ENCODE results near the gene ERBIN.
"Not testable (repeated sequence)": the region's sequence is repeated elsewhere in the genome, so short reads cannot be mapped to it uniquely, and the experiment has no call there.

The ERBIN gene

DNA sequence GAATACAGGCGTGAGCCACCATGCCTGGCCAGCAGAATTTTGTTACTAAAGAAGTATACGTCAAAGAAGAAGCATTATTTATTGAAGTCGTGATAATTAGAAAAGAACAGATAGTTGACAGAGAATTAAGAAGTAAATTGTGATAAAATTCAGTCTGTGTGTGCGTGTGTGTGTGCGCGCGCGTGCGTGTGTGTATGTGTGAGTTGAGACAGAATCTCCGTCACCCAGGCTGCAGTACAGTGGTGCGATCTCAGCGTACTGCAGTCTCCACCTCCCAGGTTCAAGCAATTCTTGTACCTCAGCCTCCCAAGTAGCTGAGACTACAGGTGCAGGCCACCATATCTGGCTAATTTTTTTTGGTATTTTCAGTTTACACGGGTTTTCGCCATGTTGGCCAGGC, 77.8 kb downstream of the ERBIN start:
- DNase-seq (ENCODE audit: low spot score): no peak

- DNase-seq (ENCODE audit: low spot score): no peak
Measured at GRCh38 chr5:66009277-66009676, 82.9 kb downstream of the ERBIN start.

DNA sequence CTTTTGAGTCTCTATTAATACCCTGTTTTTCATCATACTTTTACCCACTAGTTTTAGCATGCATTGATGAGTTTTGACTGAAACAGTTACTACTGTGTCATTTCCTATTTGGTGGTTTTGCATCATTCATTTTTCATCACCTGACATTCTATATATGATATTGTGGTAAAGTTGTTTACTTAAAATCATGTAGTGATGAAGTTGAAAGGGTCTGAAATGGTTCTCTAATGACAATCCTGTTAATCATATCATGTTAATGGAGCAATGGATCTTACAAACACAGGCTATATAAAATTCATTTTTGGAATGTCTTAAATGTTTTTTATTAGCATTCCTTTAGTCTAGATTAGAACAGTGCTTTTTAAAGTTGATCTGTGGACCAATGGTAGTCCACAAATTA, 84.1 kb downstream of the ERBIN start:
- no peak for DNase-seq (ENCODE audit: low spot score)

DNA sequence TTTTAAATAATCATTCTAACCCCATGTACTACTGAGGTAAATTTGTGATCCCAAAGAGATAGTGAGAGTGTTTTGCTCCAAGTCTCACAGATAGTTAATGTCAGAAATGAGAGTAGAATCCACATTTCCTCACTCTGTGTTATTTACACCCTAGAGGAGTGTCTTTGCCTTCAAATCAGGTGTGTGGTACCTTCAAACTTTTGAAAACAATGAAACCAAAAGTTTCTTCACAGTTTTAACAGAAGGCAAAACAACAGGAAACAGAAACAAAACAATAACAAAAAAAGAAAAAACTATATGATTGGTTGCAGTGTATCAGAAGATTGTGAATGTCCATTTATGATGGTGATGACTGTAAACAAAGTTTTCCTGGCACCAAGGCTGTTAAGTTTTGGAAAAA, 85.9 kb downstream of the ERBIN start:
- no peak for DNase-seq (ENCODE audit: low spot score)

DNA sequence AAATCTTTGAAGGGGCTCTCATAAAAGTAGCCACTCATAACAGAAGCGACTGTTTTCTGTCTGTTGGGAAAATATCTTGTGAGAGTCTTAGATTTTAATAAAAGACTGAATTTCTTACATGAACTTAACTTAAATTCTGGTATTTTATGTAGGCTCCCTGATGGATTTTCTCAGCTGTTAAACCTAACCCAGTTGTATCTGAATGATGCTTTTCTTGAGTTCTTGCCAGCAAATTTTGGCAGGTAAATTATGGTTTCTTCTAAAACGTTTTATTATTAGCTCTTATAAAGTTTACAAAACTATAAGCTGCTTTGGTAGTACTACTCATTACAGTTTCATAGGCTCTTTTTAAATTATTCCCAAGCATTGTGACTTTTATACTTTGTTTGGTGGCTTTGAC, 87.0 kb downstream of the ERBIN start:
- no peak for DNase-seq (ENCODE audit: low spot score)

GRCh38 chr5:66013906-66014305, 87.5 kb downstream of the ERBIN start:
- no peak for DNase-seq (ENCODE audit: low spot score)

DNA sequence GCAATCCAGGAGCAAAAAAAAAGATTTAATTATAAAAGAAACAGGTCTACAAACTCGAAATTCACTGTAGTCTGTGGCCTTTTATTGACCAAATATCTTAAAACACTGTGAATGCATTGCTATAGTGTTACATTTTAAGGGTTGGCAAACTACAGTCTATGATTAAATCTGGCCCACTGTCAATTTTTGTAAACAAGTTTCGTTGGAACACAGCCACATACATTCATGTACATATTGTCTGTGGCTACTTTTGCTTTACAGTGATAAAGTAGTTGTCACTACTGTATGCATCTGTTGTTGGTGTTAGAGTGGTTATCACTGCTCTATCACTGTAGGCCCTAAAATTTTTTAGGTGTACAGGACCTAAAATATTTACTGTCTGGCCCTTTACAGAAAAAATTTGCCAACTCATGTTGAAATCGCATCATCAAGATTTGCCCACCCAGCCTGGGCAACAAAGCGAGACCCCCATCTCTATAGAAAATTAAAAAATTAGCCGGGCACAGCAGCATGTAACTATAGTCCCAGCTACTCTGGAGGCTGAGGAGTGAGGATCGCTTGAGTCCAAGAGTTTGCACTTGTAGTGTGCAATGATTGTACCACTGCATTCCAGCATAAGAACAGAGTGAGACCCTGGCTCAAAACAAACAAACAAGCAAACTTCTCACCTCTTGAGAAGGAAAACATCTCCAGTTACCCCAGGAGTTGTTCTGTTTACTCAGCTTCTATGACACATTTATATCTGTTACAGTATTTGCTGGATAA, 89.0 kb downstream of the ERBIN start:
- DNase-seq (ENCODE audit: low spot score): no peak

- no peak for DNase-seq (ENCODE audit: low spot score)
Measured at GRCh38 chr5:66021585-66021984, 95.2 kb downstream of the ERBIN start.

- no peak for DNase-seq (ENCODE audit: low spot score)
Measured at GRCh38 chr5:66039296-66039695, 112.9 kb downstream of the ERBIN start.

DNA sequence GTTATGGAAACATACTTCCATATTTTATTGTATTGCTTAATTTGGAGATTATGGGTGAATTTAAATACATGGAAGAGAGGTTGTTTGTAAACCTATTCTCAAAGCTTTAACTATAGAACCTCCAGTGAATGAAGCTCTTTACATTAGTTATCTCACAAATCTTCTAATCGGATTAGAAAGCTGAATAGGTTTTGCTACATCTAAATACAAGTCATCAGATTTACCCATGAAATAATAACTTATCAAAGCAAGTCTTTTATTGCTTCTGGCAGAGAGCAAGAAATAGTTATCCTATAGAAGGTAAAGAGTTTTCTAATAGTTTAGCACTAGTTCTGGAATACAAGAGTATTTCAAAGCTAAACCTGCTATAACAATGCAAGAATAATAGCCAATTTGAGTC, 113.3 kb downstream of the ERBIN start:
- DNase-seq (ENCODE audit: low spot score): no peak

GRCh38 chr5:66041627-66042026, 115.3 kb downstream of the ERBIN start:
- DNase-seq (ENCODE audit: low spot score): no peak

DNA sequence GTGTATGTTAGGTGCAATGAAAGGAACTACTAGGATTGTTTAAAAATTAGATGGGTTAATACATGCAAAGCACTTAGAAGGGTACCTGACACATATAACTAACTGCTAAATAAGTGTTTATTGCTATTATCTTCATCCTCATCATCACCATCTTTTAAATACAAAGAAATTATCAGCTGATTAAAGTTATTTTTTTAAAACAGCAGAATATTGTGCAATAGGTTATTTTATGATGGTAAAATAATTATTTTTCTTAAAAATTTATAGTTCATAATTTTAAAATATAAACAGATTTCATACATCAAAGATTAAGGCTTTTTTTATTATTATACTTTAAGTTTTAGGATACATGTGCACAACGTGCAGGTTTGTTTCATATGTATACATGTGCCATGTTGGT, 130.9 kb downstream of the ERBIN start:
- DNase-seq (ENCODE audit: low spot score): no peak

GRCh38 chr5:66061320-66061719, 134.9 kb downstream of the ERBIN start:
- DNase-seq (ENCODE audit: low spot score): not testable (repeated sequence)

GRCh38 chr5:66063061-66063460, 136.7 kb downstream of the ERBIN start:
- DNase-seq (ENCODE audit: low spot score): not testable (repeated sequence)

GRCh38 chr5:66066826-66067225, 140.5 kb downstream of the ERBIN start:
- peak; percentile 35 for DNase-seq (ENCODE audit: low spot score)

- DNase-seq (ENCODE audit: low spot score): no peak
Measured at GRCh38 chr5:66072031-66072430, 145.7 kb downstream of the ERBIN start.

DNA sequence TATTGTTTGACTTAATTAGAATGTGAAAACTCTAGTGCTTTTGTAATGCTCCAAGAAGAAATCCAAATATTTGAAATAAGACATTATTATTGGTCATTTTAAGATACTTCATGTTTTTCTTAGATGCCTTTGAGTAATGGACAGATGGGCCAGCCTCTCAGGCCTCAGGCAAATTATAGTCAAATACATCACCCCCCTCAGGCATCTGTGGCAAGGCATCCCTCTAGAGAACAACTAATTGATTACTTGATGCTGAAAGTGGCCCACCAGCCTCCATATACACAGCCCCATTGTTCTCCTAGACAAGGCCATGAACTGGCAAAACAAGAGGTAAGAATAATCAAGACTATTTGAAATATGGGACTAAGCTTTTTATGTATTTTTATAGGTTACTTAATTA, 148.5 kb downstream of the ERBIN start:
- DNase-seq (ENCODE audit: low spot score): no peak

DNA sequence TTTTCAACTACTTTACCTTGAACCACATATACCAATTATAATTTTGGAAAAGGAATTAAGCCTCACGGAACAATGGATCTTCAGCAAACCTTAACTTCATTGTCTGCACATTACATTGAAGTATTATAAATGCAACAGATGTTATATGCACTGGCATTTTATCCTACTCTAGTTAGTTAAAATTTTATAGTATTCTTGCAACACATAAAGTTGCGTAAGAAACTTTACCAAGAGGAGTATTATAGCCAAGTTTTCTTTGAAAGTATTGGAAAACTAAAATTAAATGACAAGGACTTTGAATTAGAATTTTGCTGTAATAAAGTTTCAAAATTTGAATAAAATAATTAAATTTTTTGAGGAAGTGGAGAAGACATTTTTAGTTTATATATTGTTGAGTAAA, 154.3 kb downstream of the ERBIN start:
- no peak for DNase-seq (ENCODE audit: low spot score)

DNA sequence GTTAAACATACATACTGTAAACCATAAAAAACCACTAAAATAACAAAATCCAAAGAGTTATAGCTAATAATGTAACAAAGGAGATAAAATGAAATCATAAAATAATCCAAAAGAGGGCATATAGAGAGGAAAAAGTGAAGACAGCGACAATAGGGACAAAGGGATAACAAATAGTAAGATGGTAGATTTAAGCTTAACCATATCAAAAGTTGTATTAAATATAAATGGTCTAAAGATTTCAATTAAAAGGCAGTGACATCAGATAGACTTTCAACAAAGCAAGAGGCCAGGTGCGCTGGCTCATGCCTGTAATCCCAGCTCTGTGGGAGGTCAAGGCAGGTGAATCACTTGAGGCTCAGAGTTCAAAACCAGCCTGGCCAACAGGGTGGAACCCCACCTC, 163.0 kb downstream of the ERBIN start:
- DNase-seq (ENCODE audit: low spot score): no peak

GRCh38 chr5:66100851-66101250, 174.5 kb downstream of the ERBIN start:
- no peak for DNase-seq (ENCODE audit: low spot score)

GRCh38 chr5:66113160-66113559, 186.8 kb downstream of the ERBIN start:
- DNase-seq (ENCODE audit: low spot score): no peak

DNA sequence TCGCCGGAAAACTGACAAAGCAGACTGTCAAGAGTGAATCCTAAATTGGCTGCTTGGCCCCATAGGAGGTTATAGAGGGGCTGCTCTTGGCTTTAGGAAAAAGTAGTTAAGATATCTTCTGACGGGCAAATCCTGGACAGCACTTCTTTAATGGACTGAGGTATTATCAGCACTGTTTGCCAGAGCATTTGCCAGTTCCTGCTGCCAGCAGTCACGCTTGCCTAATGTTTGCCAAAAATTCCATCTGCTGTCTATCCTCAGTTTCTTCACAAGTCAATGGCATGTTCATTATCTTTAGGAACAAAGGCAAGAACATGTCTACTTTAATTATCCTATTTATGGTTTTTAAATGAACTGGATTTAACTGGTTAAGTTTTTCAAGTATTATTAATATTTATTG, 191.9 kb downstream of the ERBIN start:
- no peak for DNase-seq (ENCODE audit: low spot score)

DNA sequence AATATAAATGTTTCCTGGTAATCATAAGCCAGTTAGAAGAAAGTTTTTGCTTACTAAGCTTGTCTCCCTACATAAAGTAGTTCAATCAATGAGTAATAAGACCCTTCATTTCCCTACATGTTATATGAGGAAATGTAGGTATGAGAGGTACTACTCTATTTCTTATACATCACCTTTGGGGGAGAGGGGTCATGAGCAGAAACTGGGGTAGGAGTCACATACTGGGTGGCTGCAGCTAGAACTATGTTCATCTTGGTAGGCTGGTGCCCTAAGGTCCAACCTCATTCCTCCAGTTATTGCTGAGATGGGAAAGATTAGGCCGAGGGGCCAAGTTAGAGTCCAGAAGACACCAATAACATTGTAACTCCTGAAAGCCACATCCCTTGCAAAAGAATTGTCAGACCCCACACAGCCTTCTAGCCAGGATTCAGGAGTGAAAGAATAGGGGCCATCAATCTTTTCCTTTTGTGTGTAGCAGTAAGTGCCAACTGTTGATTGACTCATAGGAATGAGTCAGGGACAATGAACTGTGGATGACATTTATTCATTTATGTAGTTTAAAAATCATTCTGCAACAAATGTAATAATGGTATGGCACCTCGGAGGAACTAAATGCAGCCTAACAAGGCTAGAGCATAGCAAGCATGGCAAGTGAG, 196.1 kb downstream of the ERBIN start:
- no peak for DNase-seq (ENCODE audit: low spot score)

GRCh38 chr5:66129144-66129543, 202.8 kb downstream of the ERBIN start:
- no peak for DNase-seq (ENCODE audit: low spot score)
